ENCODE measurements around the gene MRAP2. TPM values are rescaled to one million over a fixed set of nuclear protein-coding genes. Genes with fewer than 3 reads are reported as not detected.

Gene MRAP2
- polyA plus RNA-seq, 1 donor from 2014 or later, result 1.0 TPM

DNA sequence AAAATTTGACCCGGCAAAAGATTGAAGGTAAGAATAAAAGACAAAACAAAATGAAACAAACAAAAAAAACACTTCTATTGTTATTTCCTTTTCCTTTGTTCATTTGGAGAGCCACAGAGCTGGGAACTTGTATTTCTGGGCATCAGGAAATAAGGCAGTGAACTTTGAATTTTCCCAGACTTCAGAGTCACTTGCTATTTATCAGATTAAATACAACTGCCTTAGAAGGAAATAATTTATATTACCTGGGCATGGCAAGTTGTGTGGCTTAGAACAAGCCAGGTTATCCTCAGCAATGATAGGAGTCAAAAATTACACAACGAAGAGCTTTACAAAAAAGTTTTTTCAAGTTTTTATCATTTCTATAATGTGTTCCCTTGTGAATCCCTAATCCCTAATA is 20.2 kb upstream of the MRAP2 start:
- H3K79me2 ChIP-seq (replicated peaks; ENCODE audit: insufficient read depth, low read length), result no peaks in the 10 kb centered on the region
- H3K27ac ChIP-seq (ENCODE audit: low read length), result no peak overlapping the region
- no peaks in the 10 kb centered on the region for H3F3A ChIP-seq (ENCODE audit: insufficient read depth, low read length, poor library complexity, severe bottlenecking)

DNA sequence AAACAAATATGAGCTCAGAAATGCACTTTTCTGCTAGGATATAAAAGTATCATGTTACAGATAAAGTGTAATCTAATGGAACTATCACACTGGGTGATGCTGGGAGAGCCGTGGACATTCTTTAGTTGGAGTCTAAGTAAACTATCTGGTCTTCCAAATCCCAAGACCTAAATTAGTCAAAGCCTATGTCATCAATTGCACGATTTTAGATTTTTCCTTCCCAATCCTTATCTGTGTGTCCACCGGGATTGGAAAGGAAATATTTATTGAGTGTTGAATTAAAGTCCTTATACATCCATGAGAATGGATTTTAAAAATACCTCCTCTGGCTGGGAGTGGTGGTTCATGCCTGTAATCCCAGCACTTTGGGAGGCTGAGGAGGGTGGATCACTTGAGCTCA is 19.6 kb upstream of the MRAP2 start:
- TF ChIP-seq RAD21 (conservative IDR thresholded peaks at IDR 0.05), result no peak
- no peak for TF ChIP-seq EP300 (conservative IDR thresholded peaks at IDR 0.05; ENCODE audit: poor library complexity, severe bottlenecking)
- TF ChIP-seq, protein P1, sequence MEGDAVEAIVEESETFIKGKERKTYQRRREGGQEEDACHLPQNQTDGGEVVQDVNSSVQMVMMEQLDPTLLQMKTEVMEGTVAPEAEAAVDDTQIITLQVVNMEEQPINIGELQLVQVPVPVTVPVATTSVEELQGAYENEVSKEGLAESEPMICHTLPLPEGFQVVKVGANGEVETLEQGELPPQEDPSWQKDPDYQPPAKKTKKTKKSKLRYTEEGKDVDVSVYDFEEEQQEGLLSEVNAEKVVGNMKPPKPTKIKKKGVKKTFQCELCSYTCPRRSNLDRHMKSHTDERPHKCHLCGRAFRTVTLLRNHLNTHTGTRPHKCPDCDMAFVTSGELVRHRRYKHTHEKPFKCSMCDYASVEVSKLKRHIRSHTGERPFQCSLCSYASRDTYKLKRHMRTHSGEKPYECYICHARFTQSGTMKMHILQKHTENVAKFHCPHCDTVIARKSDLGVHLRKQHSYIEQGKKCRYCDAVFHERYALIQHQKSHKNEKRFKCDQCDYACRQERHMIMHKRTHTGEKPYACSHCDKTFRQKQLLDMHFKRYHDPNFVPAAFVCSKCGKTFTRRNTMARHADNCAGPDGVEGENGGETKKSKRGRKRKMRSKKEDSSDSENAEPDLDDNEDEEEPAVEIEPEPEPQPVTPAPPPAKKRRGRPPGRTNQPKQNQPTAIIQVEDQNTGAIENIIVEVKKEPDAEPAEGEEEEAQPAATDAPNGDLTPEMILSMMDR (IDR thresholded peaks at IDR 0.05; ENCODE audit: poor library complexity, severe bottlenecking), result no peak
- TF ChIP-seq, protein P2, sequence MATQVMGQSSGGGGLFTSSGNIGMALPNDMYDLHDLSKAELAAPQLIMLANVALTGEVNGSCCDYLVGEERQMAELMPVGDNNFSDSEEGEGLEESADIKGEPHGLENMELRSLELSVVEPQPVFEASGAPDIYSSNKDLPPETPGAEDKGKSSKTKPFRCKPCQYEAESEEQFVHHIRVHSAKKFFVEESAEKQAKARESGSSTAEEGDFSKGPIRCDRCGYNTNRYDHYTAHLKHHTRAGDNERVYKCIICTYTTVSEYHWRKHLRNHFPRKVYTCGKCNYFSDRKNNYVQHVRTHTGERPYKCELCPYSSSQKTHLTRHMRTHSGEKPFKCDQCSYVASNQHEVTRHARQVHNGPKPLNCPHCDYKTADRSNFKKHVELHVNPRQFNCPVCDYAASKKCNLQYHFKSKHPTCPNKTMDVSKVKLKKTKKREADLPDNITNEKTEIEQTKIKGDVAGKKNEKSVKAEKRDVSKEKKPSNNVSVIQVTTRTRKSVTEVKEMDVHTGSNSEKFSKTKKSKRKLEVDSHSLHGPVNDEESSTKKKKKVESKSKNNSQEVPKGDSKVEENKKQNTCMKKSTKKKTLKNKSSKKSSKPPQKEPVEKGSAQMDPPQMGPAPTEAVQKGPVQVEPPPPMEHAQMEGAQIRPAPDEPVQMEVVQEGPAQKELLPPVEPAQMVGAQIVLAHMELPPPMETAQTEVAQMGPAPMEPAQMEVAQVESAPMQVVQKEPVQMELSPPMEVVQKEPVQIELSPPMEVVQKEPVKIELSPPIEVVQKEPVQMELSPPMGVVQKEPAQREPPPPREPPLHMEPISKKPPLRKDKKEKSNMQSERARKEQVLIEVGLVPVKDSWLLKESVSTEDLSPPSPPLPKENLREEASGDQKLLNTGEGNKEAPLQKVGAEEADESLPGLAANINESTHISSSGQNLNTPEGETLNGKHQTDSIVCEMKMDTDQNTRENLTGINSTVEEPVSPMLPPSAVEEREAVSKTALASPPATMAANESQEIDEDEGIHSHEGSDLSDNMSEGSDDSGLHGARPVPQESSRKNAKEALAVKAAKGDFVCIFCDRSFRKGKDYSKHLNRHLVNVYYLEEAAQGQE (IDR thresholded peaks at IDR 0.05; ENCODE audit: borderline replicate concordance), result no peak
- TF ChIP-seq SMC3 (conservative IDR thresholded peaks at IDR 0.05; ENCODE audit: poor library complexity), result no peak
- no peak for TF ChIP-seq TAF1 (IDR thresholded peaks at IDR 0.05; ENCODE audit: low read depth)
- no peak for TF ChIP-seq POLR2AphosphoS5 (IDR thresholded peaks at IDR 0.05)
- TF ChIP-seq EZH2 (IDR thresholded peaks at IDR 0.05; ENCODE audit: borderline replicate concordance, insufficient read depth, low read length, poor library complexity, severe bottlenecking), result no peak
- TF ChIP-seq MXI1 (conservative IDR thresholded peaks at IDR 0.05; ENCODE audit: poor library complexity, severe bottlenecking), result no peak
- Histone ChIP-seq H2AFZ (ENCODE audit: low read depth, low read length) (no peak overlapping the region), H3K4me2 (ENCODE audit: low read length) (no peak overlapping the region), H3K9me2 (ENCODE audit: insufficient read depth, low read length) (no peaks in the 10 kb centered on the region), H3K79me2 (replicated peaks; ENCODE audit: insufficient read depth, low read length) (no peaks in the 10 kb centered on the region), H3K36me3 (ENCODE audit: insufficient read depth, low read length) (no peaks in the 10 kb centered on the region), H3K27me3 (ENCODE audit: insufficient read depth, low read depth, low read length) (no peaks in the 10 kb centered on the region), H3K27ac (ENCODE audit: low read length) (no peak overlapping the region), H3K9me3 (ENCODE audit: low read length) (no peaks in the 10 kb centered on the region), H4K20me1 (ENCODE audit: insufficient read depth) (no peaks in the 10 kb centered on the region), H3K9ac (ENCODE audit: low read length) (no peak overlapping the region), H3F3A (ENCODE audit: insufficient read depth, low read length, poor library complexity, severe bottlenecking) (no peaks in the 10 kb centered on the region), H3K4me3 (ENCODE audit: low read length) (no peak overlapping the region)

More for the DNA sequence above, 20.2 kb upstream of the MRAP2 start:
- Histone ChIP-seq H4K20me1 (ENCODE audit: insufficient read depth) (no peaks in the 10 kb centered on the region), H3K9ac (ENCODE audit: low read length) (no peak overlapping the region), H3K27me3 (ENCODE audit: insufficient read depth, low read depth, low read length) (no peaks in the 10 kb centered on the region), H3K4me3 (ENCODE audit: low read length) (no peak overlapping the region), H3K9me3 (ENCODE audit: low read length) (no peaks in the 10 kb centered on the region), H3K4me2 (ENCODE audit: low read length) (no peak overlapping the region), H3K36me3 (ENCODE audit: insufficient read depth, low read length) (no peaks in the 10 kb centered on the region), H3K9me2 (ENCODE audit: insufficient read depth, low read length) (no peaks in the 10 kb centered on the region), H2AFZ (ENCODE audit: low read depth, low read length) (no peak overlapping the region)
- TF ChIP-seq MXI1 (conservative IDR thresholded peaks at IDR 0.05; ENCODE audit: poor library complexity, severe bottlenecking), result no peak
- TF ChIP-seq EP300 (conservative IDR thresholded peaks at IDR 0.05; ENCODE audit: poor library complexity, severe bottlenecking), result no peak

DNA sequence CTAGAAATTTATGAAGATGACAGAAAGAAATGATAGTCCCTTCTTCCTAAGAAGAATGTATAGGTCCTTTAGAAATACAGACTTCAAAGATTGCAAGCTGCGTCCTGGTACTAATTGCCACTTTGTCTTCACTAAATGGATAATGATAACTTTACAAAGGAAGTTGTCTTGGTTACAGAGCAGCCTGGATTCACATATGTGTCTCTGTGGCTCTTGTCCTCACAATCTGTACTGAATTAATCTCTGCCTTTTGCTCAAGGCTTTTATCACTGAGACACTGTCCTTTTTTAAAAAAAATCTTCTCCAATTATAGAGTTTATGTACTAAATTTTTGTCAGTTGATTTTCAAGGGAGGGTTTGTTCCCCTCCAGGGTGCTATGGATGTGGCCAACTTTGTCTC is 17.5 kb upstream of the MRAP2 start:
- Histone ChIP-seq H3K4me2 (ENCODE audit: low read length) (no peak overlapping the region), H3K9me3 (ENCODE audit: low read length) (no peaks in the 10 kb centered on the region), H2AFZ (ENCODE audit: low read depth, low read length) (no peak overlapping the region), H3K79me2 (replicated peaks; ENCODE audit: insufficient read depth, low read length) (no peaks in the 10 kb centered on the region), H4K20me1 (ENCODE audit: insufficient read depth) (no peaks in the 10 kb centered on the region), H3K27ac (ENCODE audit: low read length) (no peak overlapping the region), H3K36me3 (ENCODE audit: insufficient read depth, low read length) (no peaks in the 10 kb centered on the region), H3K4me3 (ENCODE audit: low read length) (no peak overlapping the region), H3K9me2 (ENCODE audit: insufficient read depth, low read length) (no peaks in the 10 kb centered on the region), H3K27me3 (ENCODE audit: insufficient read depth, low read depth, low read length) (no peaks in the 10 kb centered on the region), H3F3A (ENCODE audit: insufficient read depth, low read length, poor library complexity, severe bottlenecking) (no peaks in the 10 kb centered on the region), H3K9ac (ENCODE audit: low read length) (no peak overlapping the region)
- no peak for TF ChIP-seq POLR2AphosphoS5 (IDR thresholded peaks at IDR 0.05)

Measured in neural cell (in vitro differentiated cells).